Sigmoid colon (tissue), 4 donors: Measurements from ENCODE around the gene SLC6A8.

Source experiments
- CTCF ChIP-seq, 4 experiments: fragments of 450-650 bp in 3 of 4; fragments of 200-600 bp in 1 of 4; IDR thresholded peaks; one replicate each; pipeline ENCODE4 v1.5.1; 2016 to 2019; ENCODE audit warnings: antibody characterized with exemption in 4 of 4, mild to moderate bottlenecking in 3 of 4, moderate library complexity in 2 of 4
- POLR2A ChIP-seq, 2 donors: fragments of 450-650 bp; IDR thresholded peaks; one replicate each; pipeline ENCODE4 v1.6.1; 2016; ENCODE audit warnings: antibody characterized with exemption in 2 of 2, mild to moderate bottlenecking in 2 of 2, moderate library complexity in 2 of 2
- POLR2AphosphoS5 ChIP-seq, 4 donors: sonication (generic); formaldehyde crosslinking; IDR thresholded peaks; one replicate each; pipeline ENCODE4 v1.6.1; 2017; ENCODE audit warnings: antibody characterized with exemption in 4 of 4

- TF ChIP-seq CTCF (IDR thresholded peaks at IDR 0.05), result no peak
- TF ChIP-seq POLR2AphosphoS5 (IDR thresholded peaks at IDR 0.05), result no peak
- no peak for TF ChIP-seq POLR2A (IDR thresholded peaks at IDR 0.05)
Measured at GRCh38 chrX:153644356-153645125, 43.2 kb upstream of the SLC6A8 start.
